GM12878 (cell line): ENCODE measurements around the gene SEPTIN5. TPM values are rescaled to one million over a fixed set of nuclear protein-coding genes. Genes with fewer than 3 reads are reported as not detected.

Source experiments
- CHD1 ChIP-seq: IDR thresholded peaks from 2 replicates; pipeline ENCODE4 v1.6.1; 2012; ENCODE audit warnings: low read depth, low read length, improper control_type of control experiment
- E2F8 ChIP-seq: fragments of 450-650 bp; IDR thresholded peaks from 2 replicates; pipeline ENCODE4 v1.6.1; 2018; ENCODE audit warnings: mild to moderate bottlenecking, low read depth, moderate library complexity; ENCODE audit not compliant: partially characterized antibody
- EZH2 ChIP-seq: IDR thresholded peaks from 2 replicates; pipeline ENCODE4 v1.6.1; 2012; ENCODE audit warnings: low read depth, mild to moderate bottlenecking, control low read depth, inconsistent platforms, low read length, borderline replicate concordance; ENCODE audit not compliant: control insufficient read depth
- IRF3 ChIP-seq: fragments of 450-650 bp; IDR thresholded peaks from 2 replicates; pipeline ENCODE4 v1.6.1; 2014; ENCODE audit warnings: mild to moderate bottlenecking
- STAT3 ChIP-seq: IDR thresholded peaks from 2 replicates; pipeline ENCODE4 v1.6.1; 2011; ENCODE audit warnings: low read depth, low read length, improper control_type of control experiment
- USF2 ChIP-seq: IDR thresholded peaks from 2 replicates; pipeline ENCODE4 v1.6.1; 2011; ENCODE audit warnings: low read depth, low read length, improper control_type of control experiment, borderline replicate concordance
- polyA plus RNA-seq, 11 experiments: library from polyadenylated mRNA; depleted of rRNA in 4 of 11; unstranded in 6 of 11; stranded (reverse) in 5 of 11; fragments of >200 nt; fragmentation: Nextera tagmentation in 4 of 11; fragmentation: Illumina TruSeq in 1 of 11; extraction: Ambion mirVana in 4 of 11; extraction: Trizol in 1 of 11; gene quantifications; 1 replicate in 1 of 11; 2 replicates in 10 of 11; pipeline versions ENCODE4 v1.2.1 to v1.2.3, GENCODE V29; 2011 to 2016; ENCODE audit warnings: inconsistent platforms in 2 of 11, missing spikeins in 2 of 11, low read depth in 1 of 11
- total RNA-seq, 4 experiments: library from RNA; depleted of rRNA in 3 of 4; stranded (reverse); fragments of >200 nt in 3 of 4; fragmentation: Illumina TruSeq in 1 of 4; extraction: Trizol in 1 of 4; gene quantifications; 2 replicates each; pipeline versions ENCODE4 v1.2.1 to v1.2.3, GENCODE V29; 2013 to 2021

Gene SEPTIN5
- total and polyA plus RNA-seq, 10 of the 15 experiments (the other 5 are each of a cell fraction or from before 2014, with no cell fraction given): 0.13 to 1.1 (median 0.34) TPM; not detected in 5

- no peak for TF ChIP-seq E2F8
- no peak for TF ChIP-seq USF2
- no peak for TF ChIP-seq EZH2
- TF ChIP-seq IRF3: no peak
- no peak for TF ChIP-seq STAT3
- TF ChIP-seq CHD1: no peak
Observed at GRCh38 chr22:19664951-19665783, 49.1 kb upstream of the SEPTIN5 start (continued).
